HG02610 (cell line): Measurements from ENCODE around the gene CHL1.
A peak's percentile ranks its signal among the peaks of the same experiment; 100 is the strongest.

Experiments
- ATAC-seq: cut with Tn5 transposase; IDR thresholded peaks from one replicate; pipeline ENCODE4 v1.9.1; 2021; ENCODE audit warnings: mild to moderate bottlenecking, moderate library complexity; ENCODE audit not compliant: unreplicated experiment

The CHL1 gene

GRCh38 chr3:277873-278272 is 81.3 kb downstream of the CHL1 start:
- ATAC-seq = peak; percentile 16

GRCh38 chr3:278300-279064 is 81.9 kb downstream of the CHL1 start:
- ATAC-seq = peak; percentile 86

- ATAC-seq = no peak
Measured at GRCh38 chr3:279325-279724, 82.8 kb downstream of the CHL1 start.

GRCh38 chr3:280681-281080 is 84.1 kb downstream of the CHL1 start:
- ATAC-seq = no peak

- no peak for ATAC-seq
Measured at GRCh38 chr3:284322-284721, 87.8 kb downstream of the CHL1 start.

- ATAC-seq = no peak
Measured at GRCh38 chr3:288417-288816, 91.9 kb downstream of the CHL1 start.

GRCh38 chr3:291028-291427 is 94.5 kb downstream of the CHL1 start:
- ATAC-seq = peak; percentile 46

- ATAC-seq = no peak
Measured at GRCh38 chr3:291646-292436, 95.3 kb downstream of the CHL1 start.

- ATAC-seq = no peak
Measured at GRCh38 chr3:294096-294495, 97.5 kb downstream of the CHL1 start.

- no peak for ATAC-seq
Measured at GRCh38 chr3:294581-294980, 98.0 kb downstream of the CHL1 start.

- ATAC-seq = no peak
Measured at GRCh38 chr3:295166-295565, 98.6 kb downstream of the CHL1 start.

GRCh38 chr3:297585-297984 is 101.0 kb downstream of the CHL1 start:
- ATAC-seq = no peak

- ATAC-seq = peak; percentile 53
Measured at GRCh38 chr3:299590-300301, 103.2 kb downstream of the CHL1 start.

- no peak for ATAC-seq
Measured at GRCh38 chr3:307182-307581, 110.6 kb downstream of the CHL1 start.

- ATAC-seq = no peak
Measured at GRCh38 chr3:308597-309321, 112.2 kb downstream of the CHL1 start.

- no peak for ATAC-seq
Measured at GRCh38 chr3:312160-312733, 115.7 kb downstream of the CHL1 start.

- ATAC-seq = no peak
Measured at GRCh38 chr3:312911-313310, 116.3 kb downstream of the CHL1 start.

GRCh38 chr3:317012-317411 is 120.4 kb downstream of the CHL1 start:
- no peak for ATAC-seq

GRCh38 chr3:318903-319302 is 122.3 kb downstream of the CHL1 start:
- no peak for ATAC-seq

GRCh38 chr3:324423-324822 is 127.9 kb downstream of the CHL1 start:
- ATAC-seq = no peak

- no peak for ATAC-seq
Measured at GRCh38 chr3:325495-325894, 128.9 kb downstream of the CHL1 start.
